HG03097 (cell line): ENCODE results near the gene PJVK.

Experiments used
- ATAC-seq: cut with Tn5 transposase; IDR thresholded peaks from one replicate; pipeline ENCODE4 v1.9.1; 2021; ENCODE audit not compliant: unreplicated experiment, low FRiP score

Gene PJVK

GRCh38 chr2:178479758-178480226 is 28.6 kb downstream of the PJVK start:
- ATAC-seq: no peak

GRCh38 chr2:178480227-178481181 is 29.3 kb downstream of the PJVK start, which contains the start of gene PLEKHA3:
Gene PLEKHA3, plus strand, starts transcription at chr2:178480457. Its CDS starts 413 bp downstream, at chr2:178480870.
- peak; percentile 53 for ATAC-seq

GRCh38 chr2:178482437-178482836 is 31.3 kb downstream of the PJVK start:
- ATAC-seq: no peak

GRCh38 chr2:178484245-178485041 is 33.3 kb downstream of the PJVK start:
- ATAC-seq: no peak

- no peak for ATAC-seq
Measured at GRCh38 chr2:178485356-178485755, 34.2 kb downstream of the PJVK start.

GRCh38 chr2:178491612-178492011 is 40.4 kb downstream of the PJVK start:
- no peak for ATAC-seq

- ATAC-seq: no peak
Measured at GRCh38 chr2:178496049-178496448, 44.9 kb downstream of the PJVK start.

- ATAC-seq: no peak
Measured at GRCh38 chr2:178498137-178498536, 47.0 kb downstream of the PJVK start.

GRCh38 chr2:178499640-178500039 is 48.5 kb downstream of the PJVK start:
- ATAC-seq: no peak

GRCh38 chr2:178502751-178503150 is 51.6 kb downstream of the PJVK start:
- ATAC-seq: no peak

GRCh38 chr2:178506101-178506500 is 54.9 kb downstream of the PJVK start:
- ATAC-seq: no peak

- ATAC-seq: no peak
Measured at GRCh38 chr2:178506524-178506923, 55.3 kb downstream of the PJVK start.

- ATAC-seq: no peak
Measured at GRCh38 chr2:178506949-178507348, 55.8 kb downstream of the PJVK start.

- ATAC-seq: no peak
Measured at GRCh38 chr2:178508646-178509045, 57.5 kb downstream of the PJVK start.

- no peak for ATAC-seq
Measured at GRCh38 chr2:178510384-178510783, 59.2 kb downstream of the PJVK start.
